Jurkat, Clone E6-1 (cell line): ENCODE data around the gene NR1I2.

Experiments used
- DNase-seq: peaks from one replicate; pipeline ENCODE4 v3.0.0-alpha.2; 2011; ENCODE audit warnings: low read depth, low spot score
- H3K4me3 ChIP-seq: 2 replicates; pipeline ENCODE4 v1.5.1; 2011; ENCODE audit warnings: mild to moderate bottlenecking, low read length, control low read depth, moderate library complexity

The NR1I2 gene

DNA sequence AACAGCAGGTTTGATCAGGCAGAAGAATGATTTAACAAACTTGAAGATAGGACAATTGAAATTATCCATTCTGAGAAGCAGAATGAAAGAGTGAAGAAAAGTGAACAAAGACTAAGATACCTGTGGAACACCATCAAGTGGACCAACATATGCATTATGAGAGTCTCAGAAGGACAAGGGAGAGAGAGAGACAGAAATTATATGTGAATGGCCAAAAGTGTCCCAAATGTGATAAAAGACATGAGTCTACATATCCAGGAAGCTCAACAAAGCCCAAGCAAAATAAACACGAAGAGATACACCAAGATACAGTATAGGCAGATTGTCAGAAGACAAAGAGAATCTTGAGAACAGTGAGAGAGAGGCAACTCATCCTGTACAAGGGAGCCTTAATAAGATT is 5.6 kb upstream of the NR1I2 start:
- DNase-seq = no peak
- no peak overlapping the region for H3K4me3 ChIP-seq

GRCh38 chr3:119778176-119778575 is 3.7 kb upstream of the NR1I2 start:
- no peak overlapping the region for H3K4me3 ChIP-seq
- DNase-seq = no peak

- DNase-seq = no peak
These were observed 3.1 kb upstream of the NR1I2 start for GRCh38 chr3:119778811-119779210.

GRCh38 chr3:119779731-119780383 is 2.0 kb upstream of the NR1I2 start:
- no peak for DNase-seq
- H3K4me3 ChIP-seq = no peak overlapping the region

More at GRCh38 chr3:119778811-119779210, 3.1 kb upstream of the NR1I2 start:
- no peak overlapping the region for H3K4me3 ChIP-seq

- H3K4me3 ChIP-seq = no peak overlapping the region
- DNase-seq = no peak
These were observed 559 bp downstream of the NR1I2 start for GRCh38 chr3:119782460-119782859.

DNA sequence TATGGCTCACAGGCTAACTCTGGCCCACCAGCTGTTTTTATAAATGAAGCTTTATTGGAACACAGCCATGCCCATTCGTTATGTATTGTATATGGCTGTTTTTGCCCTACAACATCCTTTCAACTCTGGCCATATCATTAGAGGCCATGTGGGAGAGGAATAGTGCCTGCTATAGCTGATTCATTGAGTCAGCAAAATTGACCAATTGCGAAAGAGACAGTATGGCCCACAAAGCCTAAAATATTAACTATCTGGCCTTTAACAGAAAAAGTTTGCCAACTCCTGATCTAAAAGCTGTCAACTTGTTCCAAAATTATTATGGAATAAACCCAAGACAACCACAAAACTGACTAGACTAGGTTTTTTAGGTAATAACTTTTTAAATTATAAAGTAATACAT is 1.4 kb downstream of the NR1I2 start:
- H3K4me3 ChIP-seq = no peak overlapping the region
- no peak for DNase-seq

DNA sequence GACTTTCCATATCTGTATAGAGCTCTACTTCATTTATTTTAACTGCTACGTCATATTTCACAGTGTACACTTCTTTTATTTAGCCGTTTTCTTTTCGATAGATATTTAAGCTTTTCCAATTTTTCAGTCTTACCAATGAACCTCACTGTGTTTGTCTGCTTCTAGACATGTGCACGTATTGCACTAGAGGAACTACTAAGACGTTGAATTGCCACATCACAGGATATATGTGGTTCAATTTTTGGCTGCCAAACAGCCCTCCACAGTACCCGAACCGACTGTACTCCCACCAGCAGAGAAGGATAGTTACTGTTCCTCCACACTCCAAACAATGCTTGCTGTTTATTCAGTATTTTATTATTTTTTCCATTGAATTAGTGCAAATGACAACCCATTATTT is 2.0 kb downstream of the NR1I2 start:
- no peak overlapping the region for H3K4me3 ChIP-seq
- peak; percentile 66 for DNase-seq

DNA sequence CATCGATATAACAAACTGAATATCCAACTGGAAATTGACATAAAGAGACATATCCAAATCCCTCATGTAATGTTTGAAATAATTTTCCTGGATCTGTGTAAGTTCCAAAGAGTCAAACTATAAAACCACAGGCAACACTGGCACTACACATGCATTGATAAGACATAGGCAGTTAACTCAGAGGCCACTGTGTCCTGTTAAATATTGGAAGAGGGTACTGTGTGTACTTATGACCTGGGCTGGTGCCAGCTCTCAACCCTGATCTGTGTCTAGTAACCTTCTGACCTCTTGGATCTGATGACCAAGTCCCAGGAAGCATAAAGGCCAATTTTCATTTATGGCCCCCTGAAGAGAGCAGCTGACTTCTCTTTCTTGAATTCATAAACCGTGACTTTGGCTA is 4.5 kb downstream of the NR1I2 start:
- H3K4me3 ChIP-seq = no peak overlapping the region
- no peak for DNase-seq

DNA sequence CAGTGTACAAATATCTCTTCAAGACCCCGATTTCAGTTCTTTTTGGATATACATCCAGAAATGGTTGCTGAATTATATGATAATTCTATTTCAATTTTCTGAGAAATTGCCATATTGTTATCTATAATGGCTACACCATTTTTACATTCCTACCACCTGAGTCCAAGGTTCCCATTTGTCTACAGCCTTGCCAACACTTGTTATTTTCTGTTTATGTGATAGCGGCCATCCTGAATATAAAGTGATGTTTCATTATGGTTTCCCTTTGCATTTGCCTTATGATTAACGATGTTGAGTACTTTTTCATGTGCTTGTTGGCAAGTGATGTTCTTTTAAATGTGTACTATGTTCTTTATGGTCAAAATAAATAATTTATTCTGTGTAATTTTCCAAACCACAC is 8.5 kb downstream of the NR1I2 start:
- no peak for DNase-seq
- H3K4me3 ChIP-seq = no peak overlapping the region

GRCh38 chr3:119792270-119792669 is 10.4 kb downstream of the NR1I2 start:
- no peak for DNase-seq
- no peak overlapping the region for H3K4me3 ChIP-seq

GRCh38 chr3:119794401-119794800 is 12.5 kb downstream of the NR1I2 start:
- H3K4me3 ChIP-seq = no peak overlapping the region
- no peak for DNase-seq

DNA sequence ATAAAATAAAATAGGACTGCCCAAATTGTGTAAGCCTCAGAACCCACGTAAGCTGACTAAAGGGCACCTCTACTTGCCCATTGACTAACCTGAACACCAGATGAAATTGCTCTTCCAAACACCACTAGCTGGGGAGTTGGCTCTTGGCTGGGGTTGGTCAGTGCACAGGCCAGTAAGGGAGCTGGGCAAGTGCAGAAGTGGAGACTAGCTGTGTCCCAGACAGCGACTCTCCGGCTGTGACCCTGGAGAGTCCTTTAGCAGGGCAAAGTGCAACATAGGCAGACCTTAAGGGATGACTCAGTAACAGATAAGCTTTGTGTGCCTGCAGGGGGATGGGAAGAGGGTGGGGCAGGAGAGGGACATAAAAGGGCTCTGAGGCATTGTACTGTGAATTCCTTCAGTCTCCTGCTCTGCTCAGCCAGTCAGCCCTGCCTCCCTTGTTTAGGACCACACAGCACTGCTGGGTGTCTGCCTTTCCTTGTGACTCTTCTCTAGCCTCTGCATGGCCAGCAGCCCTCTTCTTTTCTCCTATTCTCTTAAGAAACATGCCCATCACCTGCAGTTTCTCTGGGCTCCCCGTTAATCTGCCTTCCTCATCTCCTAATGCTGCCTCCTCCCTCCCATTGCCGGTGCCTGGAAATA is 13.2 kb downstream of the NR1I2 start:
- no peak overlapping the region for H3K4me3 ChIP-seq
- DNase-seq = peak; percentile 8

- H3K4me3 ChIP-seq = no peak overlapping the region
These were observed 13.9 kb downstream of the NR1I2 start for GRCh38 chr3:119795849-119796248.

GRCh38 chr3:119796368-119796767 is 14.5 kb downstream of the NR1I2 start:
- no peak for DNase-seq

More at GRCh38 chr3:119795849-119796248, 13.9 kb downstream of the NR1I2 start:
- no peak for DNase-seq

DNA sequence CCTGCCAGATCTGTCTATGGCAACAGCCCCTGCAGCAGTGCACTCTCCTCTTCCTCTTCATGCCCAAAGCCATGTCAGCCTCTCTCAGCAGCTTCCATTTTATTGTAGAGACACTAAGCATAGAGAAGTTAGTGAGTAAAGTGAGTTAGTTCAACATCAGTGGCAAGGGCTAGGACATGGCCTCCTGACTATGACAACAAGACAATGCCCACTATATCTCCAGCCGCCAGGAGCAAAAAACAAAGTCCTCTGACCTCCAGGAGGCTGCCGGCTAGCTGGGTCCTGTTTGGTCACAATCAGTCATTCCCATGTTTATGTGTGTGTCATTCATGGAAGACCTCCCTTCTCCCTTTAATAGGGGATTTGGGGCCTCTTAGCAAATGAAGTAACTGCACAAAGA is 14.9 kb downstream of the NR1I2 start:
- no peak overlapping the region for H3K4me3 ChIP-seq
- DNase-seq = no peak

More at GRCh38 chr3:119796368-119796767, 14.5 kb downstream of the NR1I2 start:
- no peak overlapping the region for H3K4me3 ChIP-seq

DNA sequence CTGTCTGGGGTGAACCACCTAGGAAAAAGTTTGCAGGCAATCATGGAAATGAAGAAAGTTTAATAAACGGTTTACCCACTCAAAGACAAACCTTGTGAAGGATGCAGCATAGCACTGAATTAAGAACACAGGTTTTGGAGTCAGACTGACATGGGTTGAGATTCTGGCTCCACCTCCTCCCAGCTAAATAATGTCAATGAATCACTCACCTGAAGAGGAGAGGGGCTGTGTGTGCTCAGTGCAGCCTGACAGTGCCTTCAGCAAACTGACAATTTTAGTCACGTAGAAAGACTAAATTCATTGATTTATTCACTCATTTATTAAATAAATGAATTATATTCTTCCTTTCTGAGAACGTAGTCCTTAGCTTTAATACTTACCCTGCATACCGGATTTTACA is 18.9 kb downstream of the NR1I2 start:
- no peak overlapping the region for H3K4me3 ChIP-seq
- DNase-seq = no peak

GRCh38 chr3:119808244-119808643 is 26.3 kb downstream of the NR1I2 start:
- H3K4me3 ChIP-seq = no peak overlapping the region
- no peak for DNase-seq

- H3K4me3 ChIP-seq = no peak overlapping the region
- DNase-seq = no peak
These were observed 26.9 kb downstream of the NR1I2 start for GRCh38 chr3:119808843-119809242.

DNA sequence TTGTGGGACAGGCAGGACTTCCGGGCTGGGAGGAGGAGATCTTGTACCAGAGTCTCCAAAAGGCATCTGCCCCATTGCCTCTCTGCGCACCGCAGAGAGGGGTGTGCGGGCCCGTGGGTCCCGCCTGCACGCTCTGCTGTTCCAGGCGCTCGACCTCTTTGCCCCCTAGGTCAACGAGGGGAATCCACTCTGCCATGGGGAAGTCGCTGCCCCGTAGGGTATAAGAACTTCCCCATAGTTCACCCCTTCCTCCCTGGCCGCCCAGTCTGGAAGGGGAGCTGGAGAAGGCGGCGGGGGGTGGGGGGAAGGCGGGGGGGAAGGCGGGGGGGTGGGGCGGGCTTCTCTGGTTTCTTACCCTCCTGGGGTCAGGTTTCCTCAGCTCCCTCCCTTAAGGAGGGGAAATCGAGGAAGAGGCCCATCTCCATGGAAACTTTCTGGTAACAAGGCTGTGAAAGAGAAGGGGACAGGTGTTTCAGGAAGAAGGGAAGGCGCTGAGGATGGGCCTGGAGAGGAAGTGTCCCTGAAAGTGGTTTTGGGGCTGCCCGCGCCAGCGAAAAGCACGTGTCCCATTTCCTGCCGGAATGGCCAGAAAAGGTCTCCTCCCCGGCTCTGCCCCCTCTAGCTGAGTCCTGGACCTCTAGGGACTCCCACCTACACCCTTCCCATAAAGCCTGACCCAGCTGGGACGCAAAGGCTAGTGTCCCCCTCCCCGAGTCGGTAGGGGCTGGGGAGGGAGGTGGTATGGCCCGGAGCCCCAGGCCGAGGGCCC is 27.5 kb downstream of the NR1I2 start:
- no peak overlapping the region for H3K4me3 ChIP-seq
- no peak for DNase-seq

DNA sequence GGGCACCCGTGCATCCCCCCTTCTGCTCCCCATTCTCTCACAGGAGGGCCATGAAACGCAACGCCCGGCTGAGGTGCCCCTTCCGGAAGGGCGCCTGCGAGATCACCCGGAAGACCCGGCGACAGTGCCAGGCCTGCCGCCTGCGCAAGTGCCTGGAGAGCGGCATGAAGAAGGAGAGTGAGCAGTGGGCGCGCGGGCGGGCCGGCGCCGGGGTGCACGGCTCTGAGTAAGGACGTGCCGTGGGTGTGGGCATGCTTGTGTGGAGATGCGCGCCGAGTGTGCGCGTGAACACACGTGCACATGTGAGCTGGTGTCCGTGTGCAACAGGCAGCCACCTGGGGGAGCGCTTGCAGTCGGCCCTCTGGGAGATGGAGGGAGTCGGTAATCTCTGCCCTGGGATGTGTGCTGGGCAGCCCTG is 28.1 kb downstream of the NR1I2 start:
- DNase-seq = no peak
- H3K4me3 ChIP-seq = no peak overlapping the region
